H9 (cell line): ENCODE data around the gene GLT6D1. TPM values are rescaled to one million over a fixed set of nuclear protein-coding genes. Genes with fewer than 3 reads are reported as not detected.

ENCODE experiments used
- DNase-seq: peaks from one replicate; pipeline ENCODE4 v3.0.0-alpha.2; 2017
- H2AFZ ChIP-seq: one replicate; pipeline ENCODE4 v1.6.1; 2013; ENCODE audit warnings: mild to moderate bottlenecking, low read length, control low read depth, moderate library complexity
- H2AK5ac ChIP-seq: 2 replicates; pipeline ENCODE4 v1.6.1; 2013; ENCODE audit warnings: low read length, control low read depth, mixed read lengths; ENCODE audit not compliant: insufficient read length
- H2BK120ac ChIP-seq: one replicate; pipeline ENCODE4 v1.6.1; 2013; ENCODE audit warnings: low read depth, mild to moderate bottlenecking, low read length, control low read depth, inconsistent platforms; ENCODE audit not compliant: poor library complexity, severe bottlenecking
- H2BK12ac ChIP-seq: 2 replicates; pipeline ENCODE4 v1.6.1; 2013; ENCODE audit warnings: low read length, control low read depth, mixed read lengths, low read depth; ENCODE audit not compliant: insufficient read length
- H2BK15ac ChIP-seq: 2 replicates; pipeline ENCODE4 v1.6.1; 2013; ENCODE audit warnings: low read depth, low read length, control low read depth
- H2BK20ac ChIP-seq: one replicate; pipeline ENCODE4 v1.6.1; 2013; ENCODE audit warnings: low read depth, mild to moderate bottlenecking, low read length, control low read depth, inconsistent platforms; ENCODE audit not compliant: poor library complexity, severe bottlenecking
- H2BK5ac ChIP-seq: 2 replicates; pipeline ENCODE4 v1.6.1; 2013; ENCODE audit warnings: low read length, control low read depth, mixed read lengths; ENCODE audit not compliant: insufficient read length
- H3K14ac ChIP-seq: 2 replicates; pipeline ENCODE4 v1.6.1; 2013; ENCODE audit warnings: low read length, control low read depth; ENCODE audit not compliant: insufficient read depth
- H3K18ac ChIP-seq: 2 replicates; pipeline ENCODE4 v1.6.1; 2013; ENCODE audit warnings: low read depth, mild to moderate bottlenecking, mixed read lengths, low read length, control low read depth; ENCODE audit not compliant: insufficient read length
- H3K23ac ChIP-seq: 2 replicates; pipeline ENCODE4 v1.6.1; 2013; ENCODE audit warnings: low read length, control low read depth, mixed read lengths, low read depth; ENCODE audit not compliant: insufficient read length
- H3K23me2 ChIP-seq: 2 replicates; pipeline ENCODE4 v1.6.1; 2013; ENCODE audit warnings: low read depth, mild to moderate bottlenecking, mixed read lengths, low read length, control low read depth; ENCODE audit not compliant: insufficient read length, poor library complexity, severe bottlenecking
- H3K27ac ChIP-seq: 2 replicates; pipeline ENCODE4 v1.5.1; 2013; ENCODE audit warnings: low read length, control low read depth, mixed read lengths, low read depth; ENCODE audit not compliant: insufficient read length
- H3K27me3 ChIP-seq: 2 replicates; pipeline ENCODE4 v1.6.1; 2013; ENCODE audit warnings: low read length, control low read depth, inconsistent platforms; ENCODE audit not compliant: insufficient read depth
- H3K4ac ChIP-seq: 2 replicates; pipeline ENCODE4 v1.6.1; 2013; ENCODE audit warnings: low read depth, mild to moderate bottlenecking, control low read depth, inconsistent platforms, low read length, moderate library complexity
- H3K4me1 ChIP-seq: 2 replicates; pipeline ENCODE4 v1.6.1; 2013; ENCODE audit warnings: low read length, control low read depth, inconsistent platforms; ENCODE audit not compliant: insufficient read depth
- H3K4me2 ChIP-seq: 2 replicates; pipeline ENCODE4 v1.6.1; 2013; ENCODE audit warnings: low read length, control low read depth, mixed read lengths; ENCODE audit not compliant: insufficient read length, insufficient read depth
- H3K56ac ChIP-seq: 2 replicates; pipeline ENCODE4 v1.6.1; 2013; ENCODE audit warnings: low read depth, mild to moderate bottlenecking, mixed read lengths, low read length, control low read depth; ENCODE audit not compliant: insufficient read length
- H3K79me1 ChIP-seq: 2 replicates; pipeline ENCODE4 v1.6.1; 2013; ENCODE audit warnings: low read depth, mild to moderate bottlenecking, moderate library complexity, low read length, control low read depth, inconsistent platforms; ENCODE audit not compliant: insufficient read depth, poor library complexity, severe bottlenecking
- H3K79me2 ChIP-seq: 2 replicates; pipeline ENCODE4 v1.6.1; 2013; ENCODE audit warnings: low read length, control low read depth, inconsistent platforms; ENCODE audit not compliant: insufficient read depth
- H3K9ac ChIP-seq: 2 replicates; pipeline ENCODE4 v1.6.1; 2013; ENCODE audit warnings: low read length, control low read depth, mixed read lengths; ENCODE audit not compliant: insufficient read length; ENCODE audit errors: extremely low read depth
- H3K9me3 ChIP-seq: one replicate; pipeline ENCODE4 v1.6.1; 2013; ENCODE audit warnings: low read depth, low read length, inconsistent platforms; ENCODE audit not compliant: control insufficient read depth
- H3T11ph ChIP-seq: one replicate; pipeline ENCODE4 v1.6.1; 2013; ENCODE audit warnings: mild to moderate bottlenecking, low read length, control low read depth, inconsistent platforms
- H4K20me1 ChIP-seq: one replicate; pipeline ENCODE4 v1.6.1; 2013; ENCODE audit not compliant: control insufficient read depth, insufficient read length, insufficient read depth
- H4K5ac ChIP-seq: 2 replicates; pipeline ENCODE4 v1.6.1; 2013; ENCODE audit warnings: low read depth, mild to moderate bottlenecking, mixed read lengths, low read length, control low read depth; ENCODE audit not compliant: insufficient read length
- H4K8ac ChIP-seq: replicated peaks from 2 replicates; pipeline ENCODE4 v1.6.1; 2013; ENCODE audit warnings: low read length, control low read depth, mixed read lengths, low read depth; ENCODE audit not compliant: insufficient read length
- H4K91ac ChIP-seq: 2 replicates; pipeline ENCODE4 v1.6.1; 2013; ENCODE audit warnings: low read depth, mild to moderate bottlenecking, moderate library complexity, mixed read lengths, low read length, control low read depth; ENCODE audit not compliant: insufficient read length
- H3K27ac Mint-ChIP-seq, 3 experiments: 2 replicates in 2 of 3; 3 replicates in 1 of 3; pipeline ENCODE4 v1.8.0; 2020 to 2021; ENCODE audit warnings: mixed read lengths in 3 of 3, mild to moderate bottlenecking in 1 of 3, moderate library complexity in 1 of 3
- H3K27me3 Mint-ChIP-seq: 2 replicates; pipeline ENCODE4 v1.8.0; 2021; ENCODE audit warnings: low read depth, mild to moderate bottlenecking, moderate library complexity, mixed read lengths
- H3K36me3 Mint-ChIP-seq, 3 experiments: 2 replicates in 2 of 3; 3 replicates in 1 of 3; pipeline ENCODE4 v1.8.0; 2020 to 2021; ENCODE audit warnings: low read depth in 3 of 3, mixed read lengths in 3 of 3; ENCODE audit not compliant: insufficient read depth in 1 of 3
- H3K4me1 Mint-ChIP-seq, 2 experiments: 2 replicates each; pipeline ENCODE4 v1.8.0; 2020; ENCODE audit warnings: mixed read lengths in 2 of 2
- H3K4me3 Mint-ChIP-seq, 2 experiments: 2 replicates in 1 of 2; 3 replicates in 1 of 2; pipeline ENCODE4 v1.8.0; 2020 to 2021; ENCODE audit warnings: mild to moderate bottlenecking in 2 of 2, mixed read lengths in 2 of 2, moderate library complexity in 1 of 2
- H3K9me3 Mint-ChIP-seq, 2 experiments: 2 replicates in 1 of 2; 3 replicates in 1 of 2; pipeline ENCODE4 v1.8.0; 2020; ENCODE audit warnings: mild to moderate bottlenecking in 2 of 2, mixed read lengths in 2 of 2, moderate library complexity in 1 of 2
- CTCF ChIP-seq: fragments of 200-600 bp; sonication (generic); conservative IDR thresholded peaks from 3 replicates; pipeline ENCODE4 v1.8.0; 2021; ENCODE audit warnings: antibody characterized with exemption, mild to moderate bottlenecking
- WGBS: extraction: QIAGEN DNeasy Blood & Tissue Kit; methylation state at CpG from one replicate; pipeline ENCODE4 v1.1.7; 2013; ENCODE audit warnings: missing lambda C conversion rate, low lambda C conversion rate, mixed read lengths; ENCODE audit not compliant: insufficient read length; ENCODE audit errors: extremely low coverage; 5-methylcytosine and 5-hydroxymethylcytosine counted together
- total RNA-seq: library from RNA; stranded (reverse); gene quantifications from 2 replicates; pipeline ENCODE4 v1.2.1, GENCODE V29; 2021

Gene GLT6D1
- total RNA-seq, 1 experiment from 2014 or later, result not detected

- H2BK15ac ChIP-seq, result no peak overlapping the region
- Mint-ChIP-seq H3K4me3 (no peak overlapping the region), H3K27ac (no peak overlapping the region), H3K9me3 (peaks cover 2 to 7% of the 10 kb centered on the region in 2 experiments; a peak in 3 of 5 replicates), H3K36me3 (no peaks in the 10 kb centered on the region), H3K4me1 (no peaks in the 10 kb centered on the region), H3K27me3 (no peaks in the 10 kb centered on the region; the same call in 1 of the 2 replicates)
- no peak overlapping the region for H3K9ac ChIP-seq
- H2BK5ac ChIP-seq, result no peak overlapping the region
- no peak overlapping the region for H2BK12ac ChIP-seq
- no peak overlapping the region for H3T11ph ChIP-seq
- no peak overlapping the region for H3K14ac ChIP-seq
- no peak overlapping the region for H2BK20ac ChIP-seq
- no peak overlapping the region for H3K27ac ChIP-seq
- H3K79me2 ChIP-seq, result no peaks in the 10 kb centered on the region
- H3K18ac ChIP-seq, result no peak overlapping the region
- no peak overlapping the region for H3K23ac ChIP-seq
- no peak overlapping the region for H4K8ac ChIP-seq
- H4K91ac ChIP-seq, result no peak overlapping the region
- no peak overlapping the region for H2AFZ ChIP-seq
- no peak overlapping the region for H3K56ac ChIP-seq
- H4K20me1 ChIP-seq, result no peaks in the 10 kb centered on the region
- WGBS, result no CpG with 5 or more reads among the region's 5 CpGs
- H3K4me2 ChIP-seq, result no peak overlapping the region
- H4K5ac ChIP-seq, result no peak overlapping the region
- no peaks in the 10 kb centered on the region for H3K4me1 ChIP-seq
- H3K4ac ChIP-seq, result no peak overlapping the region
- TF ChIP-seq CTCF, result no peak
- no peaks in the 10 kb centered on the region for H3K27me3 ChIP-seq
- no peak overlapping the region for H2AK5ac ChIP-seq
- no peaks in the 10 kb centered on the region for H3K9me3 ChIP-seq
- H2BK120ac ChIP-seq, result no peak overlapping the region
- no peaks in the 10 kb centered on the region for H3K79me1 ChIP-seq
- no peaks in the 10 kb centered on the region for H3K23me2 ChIP-seq
- no peak for DNase-seq
Observed at GRCh38 chr9:135592331-135592590, 47.1 kb downstream of the GLT6D1 start.
